Measurements from ENCODE around the gene STRN4. TPM values are rescaled to one million over a fixed set of nuclear protein-coding genes. Genes with fewer than 3 reads are reported as not detected.

STRN4 gene
- total RNA-seq, 1 experiment from 2014 or later: 89.5 TPM

DNA sequence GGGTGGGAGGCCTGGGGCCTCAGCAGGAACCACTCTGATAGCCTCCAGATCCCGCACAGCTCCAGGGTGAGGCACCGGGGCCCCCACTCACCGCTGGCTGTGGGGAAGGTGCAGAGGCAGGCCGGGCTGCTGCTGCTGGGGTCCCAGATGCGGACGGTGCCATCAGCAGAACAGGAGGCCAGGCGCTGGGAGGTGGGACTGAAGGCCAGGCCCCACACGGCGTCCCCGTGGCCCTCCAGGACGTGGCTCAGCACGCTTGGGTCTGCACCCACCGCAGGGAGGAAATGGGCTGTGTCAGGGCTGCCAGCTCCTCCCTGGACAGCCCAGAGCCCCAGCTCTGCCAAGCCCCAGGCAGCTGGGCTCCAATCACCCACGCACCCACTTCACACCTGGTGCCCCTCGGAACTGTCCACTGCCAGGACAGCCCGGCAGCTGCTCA, 23.2 kb downstream of the STRN4 start:
- Histone ChIP-seq H3K27me3 (ENCODE audit: control insufficient read depth, insufficient read depth, low read length) (no peaks in the 10 kb centered on the region), H3K4me3 (ENCODE audit: low read depth in 2 of 2, low read length in 2 of 2) (no peak overlapping the region), H3K4me1 (ENCODE audit: control insufficient read depth, insufficient read depth, low read length) (peaks cover 1% of the 10 kb centered on the region), H3K27ac (ENCODE audit: low read length) (no peak overlapping the region), H3K36me3 (ENCODE audit: control insufficient read depth, insufficient read depth, low read length) (no peaks in the 10 kb centered on the region), H3K9me3 (ENCODE audit: control insufficient read depth, insufficient read depth, low read depth, low read length) (no peaks in the 10 kb centered on the region)
- TF ChIP-seq TCF7L2 (IDR thresholded peaks at IDR 0.05; ENCODE audit: low read depth, low read length) (no peak), POLR2AphosphoS5 (IDR thresholded peaks at IDR 0.05; ENCODE audit: low read depth, low read length) (no peak), SIN3A (IDR thresholded peaks at IDR 0.05; ENCODE audit: borderline replicate concordance, insufficient read depth, low read depth, low read length) (no peak)
- TF ChIP-seq, protein P1, sequence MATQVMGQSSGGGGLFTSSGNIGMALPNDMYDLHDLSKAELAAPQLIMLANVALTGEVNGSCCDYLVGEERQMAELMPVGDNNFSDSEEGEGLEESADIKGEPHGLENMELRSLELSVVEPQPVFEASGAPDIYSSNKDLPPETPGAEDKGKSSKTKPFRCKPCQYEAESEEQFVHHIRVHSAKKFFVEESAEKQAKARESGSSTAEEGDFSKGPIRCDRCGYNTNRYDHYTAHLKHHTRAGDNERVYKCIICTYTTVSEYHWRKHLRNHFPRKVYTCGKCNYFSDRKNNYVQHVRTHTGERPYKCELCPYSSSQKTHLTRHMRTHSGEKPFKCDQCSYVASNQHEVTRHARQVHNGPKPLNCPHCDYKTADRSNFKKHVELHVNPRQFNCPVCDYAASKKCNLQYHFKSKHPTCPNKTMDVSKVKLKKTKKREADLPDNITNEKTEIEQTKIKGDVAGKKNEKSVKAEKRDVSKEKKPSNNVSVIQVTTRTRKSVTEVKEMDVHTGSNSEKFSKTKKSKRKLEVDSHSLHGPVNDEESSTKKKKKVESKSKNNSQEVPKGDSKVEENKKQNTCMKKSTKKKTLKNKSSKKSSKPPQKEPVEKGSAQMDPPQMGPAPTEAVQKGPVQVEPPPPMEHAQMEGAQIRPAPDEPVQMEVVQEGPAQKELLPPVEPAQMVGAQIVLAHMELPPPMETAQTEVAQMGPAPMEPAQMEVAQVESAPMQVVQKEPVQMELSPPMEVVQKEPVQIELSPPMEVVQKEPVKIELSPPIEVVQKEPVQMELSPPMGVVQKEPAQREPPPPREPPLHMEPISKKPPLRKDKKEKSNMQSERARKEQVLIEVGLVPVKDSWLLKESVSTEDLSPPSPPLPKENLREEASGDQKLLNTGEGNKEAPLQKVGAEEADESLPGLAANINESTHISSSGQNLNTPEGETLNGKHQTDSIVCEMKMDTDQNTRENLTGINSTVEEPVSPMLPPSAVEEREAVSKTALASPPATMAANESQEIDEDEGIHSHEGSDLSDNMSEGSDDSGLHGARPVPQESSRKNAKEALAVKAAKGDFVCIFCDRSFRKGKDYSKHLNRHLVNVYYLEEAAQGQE (IDR thresholded peaks at IDR 0.05; ENCODE audit: insufficient read depth in 1 of 2, low read depth in 2 of 2, low read length in 1 of 2): no peak
- TF ChIP-seq, protein P2, sequence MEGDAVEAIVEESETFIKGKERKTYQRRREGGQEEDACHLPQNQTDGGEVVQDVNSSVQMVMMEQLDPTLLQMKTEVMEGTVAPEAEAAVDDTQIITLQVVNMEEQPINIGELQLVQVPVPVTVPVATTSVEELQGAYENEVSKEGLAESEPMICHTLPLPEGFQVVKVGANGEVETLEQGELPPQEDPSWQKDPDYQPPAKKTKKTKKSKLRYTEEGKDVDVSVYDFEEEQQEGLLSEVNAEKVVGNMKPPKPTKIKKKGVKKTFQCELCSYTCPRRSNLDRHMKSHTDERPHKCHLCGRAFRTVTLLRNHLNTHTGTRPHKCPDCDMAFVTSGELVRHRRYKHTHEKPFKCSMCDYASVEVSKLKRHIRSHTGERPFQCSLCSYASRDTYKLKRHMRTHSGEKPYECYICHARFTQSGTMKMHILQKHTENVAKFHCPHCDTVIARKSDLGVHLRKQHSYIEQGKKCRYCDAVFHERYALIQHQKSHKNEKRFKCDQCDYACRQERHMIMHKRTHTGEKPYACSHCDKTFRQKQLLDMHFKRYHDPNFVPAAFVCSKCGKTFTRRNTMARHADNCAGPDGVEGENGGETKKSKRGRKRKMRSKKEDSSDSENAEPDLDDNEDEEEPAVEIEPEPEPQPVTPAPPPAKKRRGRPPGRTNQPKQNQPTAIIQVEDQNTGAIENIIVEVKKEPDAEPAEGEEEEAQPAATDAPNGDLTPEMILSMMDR (IDR thresholded peaks at IDR 0.05): no peak
- DNase-seq (ENCODE audit: low read depth, low spot score) (no peak), ATAC-seq (no peak)
- BruUV-seq (replicated peaks): no TSS peak
- CTCF ChIA-PET: no interaction called here
- POLR2A ChIA-PET: no interaction called here
- intact Hi-C loops (cut with micrococcal nuclease; ENCODE audit: unreplicated experiment) (no loop called here), in situ Hi-C loops (cut with HindIII; ENCODE audit: low pct_unique_long_range_greater_than_20kb, low sequenced_read_pairs) (no loop called here)

DNA sequence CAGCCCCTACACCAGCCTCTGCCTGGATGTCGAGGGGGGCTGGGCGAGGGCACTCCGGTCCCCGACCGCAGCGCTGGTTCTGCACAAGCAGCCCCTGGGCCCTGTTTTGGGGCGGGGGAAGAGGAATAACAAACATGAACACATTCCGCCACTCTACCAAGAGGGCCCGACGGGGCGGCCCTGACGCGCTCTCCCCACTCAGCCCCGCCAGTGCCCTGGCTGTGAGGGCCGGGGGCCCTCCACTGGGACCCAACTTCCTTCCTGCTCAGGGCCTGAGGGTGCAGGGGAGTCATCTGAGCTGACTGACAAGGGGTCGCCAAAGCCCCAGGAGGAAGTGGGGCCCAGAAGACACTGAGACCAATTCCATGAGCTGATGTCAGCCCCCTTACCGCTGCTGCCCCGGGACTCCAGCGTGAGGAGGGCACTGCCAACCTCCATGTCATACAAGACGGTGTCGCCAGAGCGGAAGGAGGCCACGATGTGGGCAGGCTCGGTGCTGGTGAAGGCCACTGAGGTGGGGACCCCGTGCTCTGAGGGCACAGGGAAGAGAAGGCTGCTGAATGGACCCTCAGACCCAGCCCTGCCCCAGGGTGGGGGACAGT, 23.7 kb downstream of the STRN4 start:
- Histone ChIP-seq H3K27ac (ENCODE audit: low read length) (no peak overlapping the region), H3K27me3 (ENCODE audit: control insufficient read depth, insufficient read depth, low read length) (no peaks in the 10 kb centered on the region), H3K36me3 (ENCODE audit: control insufficient read depth, insufficient read depth, low read length) (no peaks in the 10 kb centered on the region), H3K4me3 (ENCODE audit: low read depth in 2 of 2, low read length in 2 of 2) (no peak overlapping the region), H3K9me3 (ENCODE audit: control insufficient read depth, insufficient read depth, low read depth, low read length) (no peaks in the 10 kb centered on the region), H3K4me1 (ENCODE audit: control insufficient read depth, insufficient read depth, low read length) (peaks cover 5% of the 10 kb centered on the region)
- no TSS peak for BruUV-seq (replicated peaks)
- intact Hi-C loops (cut with micrococcal nuclease; ENCODE audit: unreplicated experiment) (no loop called here), in situ Hi-C loops (cut with HindIII; ENCODE audit: low pct_unique_long_range_greater_than_20kb, low sequenced_read_pairs) (no loop called here)
- ChIA-PET POLR2A (no interaction called here), CTCF (no interaction called here)
- DNase-seq (ENCODE audit: low read depth, low spot score) (no peak), ATAC-seq (no peak)
- no peak for TF ChIP-seq SIN3A (IDR thresholded peaks at IDR 0.05; ENCODE audit: borderline replicate concordance, insufficient read depth, low read depth, low read length)
- TF ChIP-seq POLR2AphosphoS5 (IDR thresholded peaks at IDR 0.05; ENCODE audit: low read depth, low read length): no peak
- TF ChIP-seq, protein P2 (IDR thresholded peaks at IDR 0.05): no peak
- TF ChIP-seq TCF7L2 (IDR thresholded peaks at IDR 0.05; ENCODE audit: low read depth, low read length): no peak
- TF ChIP-seq, protein P1 (IDR thresholded peaks at IDR 0.05; ENCODE audit: insufficient read depth in 1 of 2, low read depth in 2 of 2, low read length in 1 of 2): no peak

Data from Panc1 (cell line).